ENCODE measurements around the gene TLE3. TPM values are rescaled to one million over a fixed set of nuclear protein-coding genes. Genes with fewer than 3 reads are reported as not detected.

Gene TLE3
- total and polyA plus RNA-seq, 2 of the 4 experiments (the other 2 are of a cell fraction) = 6.5 to 16.3 TPM

DNA sequence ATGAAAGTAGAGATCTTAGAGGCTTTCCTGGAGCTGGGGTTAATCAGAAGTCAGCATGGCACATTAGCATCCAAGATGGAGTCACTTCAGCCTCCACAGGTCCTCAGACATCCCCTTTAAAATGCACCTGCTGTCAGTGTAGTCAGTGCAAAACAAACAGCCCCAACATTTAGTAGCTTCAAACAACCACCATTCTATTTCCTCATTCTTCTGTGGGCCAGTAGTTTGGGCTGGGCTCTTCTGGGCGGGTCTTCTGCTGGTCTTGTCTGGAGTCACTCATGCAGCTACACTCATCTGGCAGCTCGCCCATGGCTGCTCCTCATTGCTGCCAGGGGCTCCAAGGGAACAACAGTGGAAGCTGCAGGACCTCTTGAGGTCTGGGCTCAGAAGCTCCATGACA is 99.9 kb downstream of the TLE3 start:
- no peak overlapping the region for H2AFZ ChIP-seq (replicated peaks; ENCODE audit: low read length, poor library complexity)
- no peak overlapping the region for H3K9ac ChIP-seq (ENCODE audit: low read depth, low read length)
- no peak overlapping the region for H3K18ac ChIP-seq (ENCODE audit: low read depth, low read length)
- peaks cover 53% of the 10 kb centered on the region for H3K27me3 ChIP-seq (ENCODE audit: control insufficient read depth, insufficient read depth, low read length)
- ATAC-seq (ENCODE audit: low read depth) = no peak
- H4K20me1 ChIP-seq (ENCODE audit: insufficient read depth, low read length) = no peaks in the 10 kb centered on the region
- H4K8ac ChIP-seq (ENCODE audit: low read depth in 2 of 2, low read length in 2 of 2) = no peak overlapping the region
- ChIA-PET CTCF (no interaction called here), POLR2A (ENCODE audit: unreplicated experiment) (no interaction called here)
- WGBS, 2 experiments (ENCODE audit: extremely low coverage in 2 of 2, insufficient read length in 1 of 2) = 0% methylated on average over 2 of the region's 2 CpGs; no CpG with 5 or more reads in 1 of the 2 experiments
- H3K4me1 ChIP-seq (ENCODE audit: control insufficient read depth, insufficient read depth, low read length) = no peaks in the 10 kb centered on the region
- H3K4ac ChIP-seq (ENCODE audit: low read depth, low read length) = no peak overlapping the region
- H4K91ac ChIP-seq (ENCODE audit: insufficient read depth, low read depth, low read length) = no peak overlapping the region
- H3K9me3 ChIP-seq (ENCODE audit: control insufficient read depth, insufficient read depth, low read length) = peaks cover 10% of the 10 kb centered on the region
- H2BK5ac ChIP-seq (ENCODE audit: low read depth, low read length, poor library complexity, severe bottlenecking) = no peak overlapping the region
- H3K79me1 ChIP-seq (ENCODE audit: low read depth in 1 of 2, low read length in 2 of 2) = no peaks in the 10 kb centered on the region
- no peak overlapping the region for H3K23ac ChIP-seq (ENCODE audit: low read depth, low read length)
- TF ChIP-seq RFX5 (IDR thresholded peaks at IDR 0.05; ENCODE audit: low read depth, low read length) (no peak), RCOR1 (IDR thresholded peaks at IDR 0.05; ENCODE audit: insufficient replicate concordance, low read length) (no peak), POLR2A (IDR thresholded peaks at IDR 0.05; ENCODE audit: low read depth, low read length) (no peak), MAFK (IDR thresholded peaks at IDR 0.05; ENCODE audit: low read depth, low read length) (no peak), MAZ (IDR thresholded peaks at IDR 0.05; ENCODE audit: borderline replicate concordance, low read depth, low read length) (no peak), CEBPB (IDR thresholded peaks at IDR 0.05; ENCODE audit: low read depth, low read length) (no peak), FOS (IDR thresholded peaks at IDR 0.05; ENCODE audit: low read depth, low read length) (no peak), BHLHE40 (IDR thresholded peaks at IDR 0.05; ENCODE audit: low read depth, low read length) (no peak), SMC3 (IDR thresholded peaks at IDR 0.05; ENCODE audit: low read depth, low read length) (no peak), NFE2L2 (IDR thresholded peaks at IDR 0.05; ENCODE audit: low read depth, low read length) (no peak), MXI1 (IDR thresholded peaks at IDR 0.05; ENCODE audit: borderline replicate concordance, low read depth, low read length) (no peak)
- TF ChIP-seq, protein P1, sequence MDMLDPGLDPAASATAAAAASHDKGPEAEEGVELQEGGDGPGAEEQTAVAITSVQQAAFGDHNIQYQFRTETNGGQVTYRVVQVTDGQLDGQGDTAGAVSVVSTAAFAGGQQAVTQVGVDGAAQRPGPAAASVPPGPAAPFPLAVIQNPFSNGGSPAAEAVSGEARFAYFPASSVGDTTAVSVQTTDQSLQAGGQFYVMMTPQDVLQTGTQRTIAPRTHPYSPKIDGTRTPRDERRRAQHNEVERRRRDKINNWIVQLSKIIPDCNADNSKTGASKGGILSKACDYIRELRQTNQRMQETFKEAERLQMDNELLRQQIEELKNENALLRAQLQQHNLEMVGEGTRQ (IDR thresholded peaks at IDR 0.05; ENCODE audit: low read depth, low read length) = no peak
- TF ChIP-seq, protein P2, sequence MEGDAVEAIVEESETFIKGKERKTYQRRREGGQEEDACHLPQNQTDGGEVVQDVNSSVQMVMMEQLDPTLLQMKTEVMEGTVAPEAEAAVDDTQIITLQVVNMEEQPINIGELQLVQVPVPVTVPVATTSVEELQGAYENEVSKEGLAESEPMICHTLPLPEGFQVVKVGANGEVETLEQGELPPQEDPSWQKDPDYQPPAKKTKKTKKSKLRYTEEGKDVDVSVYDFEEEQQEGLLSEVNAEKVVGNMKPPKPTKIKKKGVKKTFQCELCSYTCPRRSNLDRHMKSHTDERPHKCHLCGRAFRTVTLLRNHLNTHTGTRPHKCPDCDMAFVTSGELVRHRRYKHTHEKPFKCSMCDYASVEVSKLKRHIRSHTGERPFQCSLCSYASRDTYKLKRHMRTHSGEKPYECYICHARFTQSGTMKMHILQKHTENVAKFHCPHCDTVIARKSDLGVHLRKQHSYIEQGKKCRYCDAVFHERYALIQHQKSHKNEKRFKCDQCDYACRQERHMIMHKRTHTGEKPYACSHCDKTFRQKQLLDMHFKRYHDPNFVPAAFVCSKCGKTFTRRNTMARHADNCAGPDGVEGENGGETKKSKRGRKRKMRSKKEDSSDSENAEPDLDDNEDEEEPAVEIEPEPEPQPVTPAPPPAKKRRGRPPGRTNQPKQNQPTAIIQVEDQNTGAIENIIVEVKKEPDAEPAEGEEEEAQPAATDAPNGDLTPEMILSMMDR (conservative IDR thresholded peaks at IDR 0.05; ENCODE audit: low read depth, low read length) = no peak
- TF ChIP-seq, protein P3, sequence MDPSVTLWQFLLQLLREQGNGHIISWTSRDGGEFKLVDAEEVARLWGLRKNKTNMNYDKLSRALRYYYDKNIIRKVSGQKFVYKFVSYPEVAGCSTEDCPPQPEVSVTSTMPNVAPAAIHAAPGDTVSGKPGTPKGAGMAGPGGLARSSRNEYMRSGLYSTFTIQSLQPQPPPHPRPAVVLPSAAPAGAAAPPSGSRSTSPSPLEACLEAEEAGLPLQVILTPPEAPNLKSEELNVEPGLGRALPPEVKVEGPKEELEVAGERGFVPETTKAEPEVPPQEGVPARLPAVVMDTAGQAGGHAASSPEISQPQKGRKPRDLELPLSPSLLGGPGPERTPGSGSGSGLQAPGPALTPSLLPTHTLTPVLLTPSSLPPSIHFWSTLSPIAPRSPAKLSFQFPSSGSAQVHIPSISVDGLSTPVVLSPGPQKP (IDR thresholded peaks at IDR 0.05; ENCODE audit: borderline replicate concordance, low read depth, low read length) = no peak
- no peak overlapping the region for H2AK9ac ChIP-seq (replicated peaks; ENCODE audit: low read depth, low read length, poor library complexity)
- no peak overlapping the region for H3K27ac ChIP-seq (ENCODE audit: insufficient read depth, low read length)
- H2BK120ac ChIP-seq (ENCODE audit: low read depth, low read length) = no peak overlapping the region
- dilution Hi-C loops (cut with HindIII; ENCODE audit: low sequenced_read_pairs, unreplicated experiment) = no loop called here
- no peak overlapping the region for H3K14ac ChIP-seq (replicated peaks; ENCODE audit: low read depth, low read length)
- H3K4me2 ChIP-seq (ENCODE audit: low read depth, low read length) = no peak overlapping the region
- BruUV-seq (replicated peaks) = no TSS peak
- intact Hi-C loops (cut with micrococcal nuclease) = no loop called here
- no peak overlapping the region for H4K5ac ChIP-seq (ENCODE audit: low read depth, low read length)
- no peaks in the 10 kb centered on the region for H3K36me3 ChIP-seq (ENCODE audit: control insufficient read depth, insufficient read depth, low read length)
- no peaks in the 10 kb centered on the region for H3K9me1 ChIP-seq (ENCODE audit: insufficient read depth, low read length)
- no peak overlapping the region for H2AK5ac ChIP-seq (ENCODE audit: low read depth, low read length)
- no peak overlapping the region for H3K56ac ChIP-seq (ENCODE audit: extremely low read depth, insufficient read depth, low read length)
- H2BK15ac ChIP-seq (ENCODE audit: low read depth, low read length) = no peak overlapping the region
- peak; percentile 4 for DNase-seq
- no peak overlapping the region for H3K4me3 ChIP-seq (ENCODE audit: insufficient read depth, low read depth, low read length)
- in situ Hi-C loops (cut with MboI; ENCODE audit: low sequenced_read_pairs) = no loop called here
- no peak overlapping the region for H2BK20ac ChIP-seq (ENCODE audit: low read depth, low read length)
